Endometrium (tissue), 2 donors: Measurements from ENCODE around the gene HIP1R.
"Not testable (repeated sequence)": the region's sequence is repeated elsewhere in the genome, so short reads cannot be mapped to it uniquely, and the experiment has no call there.

ENCODE experiments used
- FAIRE-seq: peaks from 2 replicates; lab custom pipeline; 2012; peaks lifted over from hg19 to GRCh38; lab: Jason Lieb, UNC
- donor health status: control.
- donor health status: control.

The HIP1R gene

DNA sequence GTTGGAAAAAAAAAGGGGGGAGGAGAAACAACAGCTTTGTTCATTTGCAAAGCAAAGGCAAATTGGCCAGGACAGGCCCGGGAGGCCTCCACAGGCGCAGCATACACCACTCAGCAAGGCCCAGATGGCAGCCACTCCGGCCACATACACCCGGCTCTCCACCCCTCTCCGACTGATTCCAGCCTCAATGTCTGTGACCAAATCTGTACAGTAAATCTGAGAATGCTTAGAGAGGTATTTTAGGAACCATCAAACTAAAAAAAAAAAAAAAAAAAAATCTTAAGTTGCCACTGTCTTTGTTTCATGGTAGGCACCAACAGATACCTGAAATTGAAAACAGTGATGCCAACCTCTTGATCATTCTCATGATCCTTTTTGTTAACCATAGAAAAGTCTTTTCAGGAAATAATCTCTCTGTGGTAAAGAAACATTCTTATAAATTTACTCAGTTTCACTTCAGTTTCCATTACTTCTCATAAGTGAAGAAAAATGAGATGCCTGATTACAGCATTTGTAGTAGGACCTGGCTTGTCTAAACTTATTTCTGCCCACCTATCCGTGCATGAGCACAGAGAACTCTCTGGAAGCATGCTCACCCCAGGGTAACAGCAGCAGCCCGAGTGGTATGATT, 40.4 kb downstream of the HIP1R start:
- FAIRE-seq, result no peak

- not testable (repeated sequence) for FAIRE-seq
These were observed 41.0 kb downstream of the HIP1R start for GRCh38 chr12:122876281-122876680.

GRCh38 chr12:122876731-122877130, 41.5 kb downstream of the HIP1R start:
- FAIRE-seq, result no peak

GRCh38 chr12:122878780-122879612, 43.7 kb downstream of the HIP1R start:
- no peak for FAIRE-seq

DNA sequence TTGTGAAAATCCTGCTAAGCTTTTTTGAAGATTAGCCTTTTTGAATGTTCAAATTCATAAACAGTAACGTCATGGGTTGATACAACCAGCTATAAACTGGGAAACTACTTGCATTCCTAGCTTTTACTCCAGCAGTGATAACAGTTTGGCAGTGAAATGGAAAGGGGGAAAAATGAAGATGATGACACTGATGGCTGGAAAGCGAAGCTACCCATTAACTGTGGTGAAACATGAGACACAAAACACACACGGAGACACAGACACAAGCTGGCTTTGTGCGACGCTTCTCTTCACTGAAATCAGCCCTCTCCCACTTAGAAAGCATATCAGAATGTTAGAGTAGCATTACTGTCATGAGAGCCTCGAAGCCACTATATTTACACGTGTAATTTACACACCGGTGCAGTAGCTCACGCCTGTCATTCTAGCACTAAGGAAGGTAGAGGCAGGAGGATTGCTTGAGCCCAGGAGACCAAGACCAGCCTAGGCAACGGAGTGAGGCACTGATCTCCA, 45.0 kb downstream of the HIP1R start:
- no peak for FAIRE-seq

DNA sequence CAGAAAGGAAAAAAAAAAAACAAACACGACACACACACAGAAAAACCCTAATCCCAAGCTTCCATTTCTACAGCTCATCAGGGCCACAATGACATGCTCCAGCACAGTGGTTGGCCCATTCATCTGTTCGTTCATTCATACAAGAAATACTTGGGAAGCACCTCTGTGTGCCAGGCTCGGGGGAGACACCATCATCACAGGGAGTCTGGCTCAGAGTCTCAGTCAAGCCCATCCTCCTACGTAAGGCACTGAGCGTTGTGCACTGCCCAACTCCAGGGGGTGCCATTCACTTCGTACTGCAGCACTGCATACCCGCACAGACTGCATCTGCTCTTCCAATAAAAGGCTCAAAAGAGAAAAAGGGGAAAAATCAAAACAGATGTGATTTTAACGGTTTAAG, 45.4 kb downstream of the HIP1R start:
- FAIRE-seq, result no peak

GRCh38 chr12:122882908-122883558, 47.8 kb downstream of the HIP1R start:
- FAIRE-seq, result no peak

DNA sequence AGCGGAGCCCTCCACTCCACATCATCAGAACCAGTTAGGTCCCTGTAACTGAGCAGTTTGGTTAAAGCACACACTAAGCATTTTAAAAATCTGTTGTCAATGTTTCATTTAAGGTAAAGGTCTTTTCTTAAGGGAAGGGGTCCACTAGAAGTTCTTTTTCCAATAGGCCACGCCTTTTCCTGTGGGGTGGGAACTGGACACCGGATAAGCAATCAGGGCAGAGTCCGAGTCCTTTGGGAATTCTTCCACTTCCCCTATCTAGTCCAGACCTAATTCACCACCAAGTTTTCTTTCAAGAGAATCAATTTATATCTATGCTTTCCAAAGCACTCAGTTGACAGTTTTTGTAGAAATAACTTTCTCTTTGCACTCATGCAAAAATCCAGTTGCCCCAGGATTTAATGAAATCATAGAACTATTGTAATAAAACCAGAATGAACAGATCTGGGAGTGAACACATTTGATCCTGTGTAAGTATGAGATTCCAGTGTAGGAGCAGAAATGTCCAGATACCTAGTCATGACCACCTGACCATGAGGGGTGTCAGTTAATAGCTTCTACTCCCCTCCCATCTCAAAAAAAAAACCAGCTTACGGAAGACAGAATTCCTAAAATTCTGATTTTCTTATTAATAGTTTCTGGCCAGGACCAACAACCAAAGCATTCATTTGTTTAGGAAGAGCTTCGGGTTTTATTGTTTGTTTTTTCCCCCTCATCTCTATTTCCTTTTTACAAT, 49.0 kb downstream of the HIP1R start:
- no peak for FAIRE-seq

GRCh38 chr12:122884860-122885259, 49.6 kb downstream of the HIP1R start:
- no peak for FAIRE-seq

GRCh38 chr12:122886161-122886560, 50.9 kb downstream of the HIP1R start:
- no peak for FAIRE-seq

DNA sequence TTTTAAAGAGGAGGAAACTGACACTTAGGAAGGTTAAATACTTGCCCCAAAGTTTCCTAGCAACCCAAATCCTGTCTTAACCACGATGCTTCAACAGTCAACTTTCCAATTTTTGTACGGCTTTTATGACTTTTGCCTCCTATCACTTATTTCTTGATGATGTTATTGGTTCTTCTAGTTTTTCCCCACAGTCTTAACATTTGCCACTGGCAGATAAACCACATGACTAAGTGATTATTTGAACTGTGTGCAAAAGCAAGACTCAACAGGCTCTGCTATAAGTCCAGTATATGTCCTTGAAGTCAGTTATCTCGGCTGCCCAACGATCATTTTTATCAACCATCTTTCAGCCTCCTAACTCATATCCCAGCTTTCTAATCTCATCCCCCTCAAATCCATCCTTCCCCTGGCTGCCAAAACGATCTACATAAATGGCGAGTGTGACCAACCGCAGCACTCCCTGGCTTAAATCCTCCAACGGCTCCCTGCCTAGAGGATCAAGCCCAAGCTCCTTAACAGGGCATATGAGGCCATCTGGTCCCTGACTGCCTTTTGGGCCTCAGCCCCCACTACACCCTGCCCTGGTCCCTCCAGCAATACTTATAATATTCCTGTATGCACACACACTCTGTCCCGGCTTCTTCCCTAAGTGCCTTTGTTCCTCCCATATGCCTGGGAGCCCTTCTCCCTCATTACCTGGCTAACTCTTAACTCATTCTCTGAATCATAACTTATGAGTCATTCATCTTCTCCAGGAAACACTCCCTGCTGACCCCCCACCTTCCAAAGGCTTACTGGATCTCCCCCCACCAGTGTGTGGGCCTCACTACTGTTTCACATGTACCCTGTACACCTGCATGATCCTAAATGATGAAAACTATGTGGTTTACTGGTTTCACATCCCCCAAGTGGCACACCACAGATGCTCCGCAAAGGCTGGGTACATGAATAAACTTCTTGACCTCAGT, 51.9 kb downstream of the HIP1R start:
- FAIRE-seq, result no peak

GRCh38 chr12:122887819-122888212, 52.6 kb downstream of the HIP1R start:
- no peak for FAIRE-seq

DNA sequence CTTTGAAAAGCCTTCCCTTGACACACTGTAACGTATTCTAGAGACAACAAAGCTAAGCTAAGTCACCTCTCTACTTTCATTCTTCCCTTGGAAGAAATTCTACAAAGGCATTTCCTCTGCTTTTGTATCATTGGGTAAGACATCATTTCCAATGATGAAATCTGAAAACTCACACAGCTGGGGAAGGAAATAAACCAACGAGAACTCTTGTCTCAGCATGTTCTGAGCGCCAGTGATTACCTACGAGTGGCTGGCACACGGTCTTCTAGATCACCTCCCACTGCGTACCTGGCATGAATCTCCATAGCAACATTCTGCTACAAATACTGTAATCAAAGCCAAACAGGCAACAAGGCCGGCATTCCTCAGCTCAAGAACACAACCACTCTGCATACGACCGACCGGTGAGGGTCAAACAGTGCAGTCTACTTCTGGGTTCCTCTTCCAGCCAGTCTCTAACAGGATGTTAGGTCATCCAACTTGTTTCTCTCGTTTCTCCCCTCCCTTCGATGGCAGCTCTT, 53.0 kb downstream of the HIP1R start:
- no peak for FAIRE-seq

- no peak for FAIRE-seq
These were observed 54.7 kb downstream of the HIP1R start for GRCh38 chr12:122889761-122890520.

- no peak for FAIRE-seq
These were observed 56.6 kb downstream of the HIP1R start for GRCh38 chr12:122891661-122892525.

- FAIRE-seq, result not testable (repeated sequence)
These were observed 57.5 kb downstream of the HIP1R start for GRCh38 chr12:122892724-122893123.

DNA sequence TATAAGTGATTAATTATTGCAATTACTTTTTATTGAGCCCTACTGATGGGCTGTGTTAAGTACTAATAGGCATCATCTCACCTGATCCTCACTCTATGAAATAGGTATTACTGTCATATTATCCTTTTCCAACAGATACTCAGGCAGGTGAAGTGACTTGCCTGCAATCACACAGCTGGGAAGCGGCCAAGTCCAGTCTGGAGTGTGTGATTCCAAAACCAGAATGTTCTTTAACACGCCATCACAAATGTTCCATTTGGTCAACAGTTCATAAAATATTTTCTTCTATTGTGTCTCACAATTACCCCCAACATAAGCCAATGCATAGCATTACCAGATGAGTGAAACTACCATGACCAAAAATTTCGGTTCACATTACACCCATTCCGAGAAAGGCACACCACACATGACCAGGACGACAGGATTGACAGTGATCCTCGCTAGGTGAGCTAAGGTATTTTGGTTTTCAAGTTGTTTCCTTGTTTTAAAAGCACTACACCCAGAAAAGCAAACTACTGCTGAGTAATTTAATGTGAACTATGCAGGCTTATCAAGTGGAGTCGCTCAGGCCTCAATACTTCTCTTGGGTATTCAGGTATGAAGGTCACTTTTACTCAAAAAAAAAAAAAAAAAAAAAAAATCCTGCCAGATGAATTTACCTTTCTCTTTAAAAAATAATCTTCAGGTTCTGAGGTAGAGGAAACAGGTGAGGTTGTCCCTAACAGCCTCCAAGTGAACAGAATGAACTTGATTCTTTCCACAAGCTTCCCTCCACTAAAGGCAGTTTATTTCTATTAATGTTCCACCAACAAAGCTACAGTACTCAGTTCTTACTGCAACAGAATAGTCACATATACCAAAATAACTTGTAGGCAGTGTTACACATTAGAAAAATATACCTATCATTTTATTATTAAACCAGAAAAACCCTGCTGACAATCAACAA, 58.2 kb downstream of the HIP1R start:
- no peak for FAIRE-seq
